HG02678 (cell line): ENCODE measurements around the gene NINJ1.
A peak's percentile ranks its signal among the peaks of the same experiment; 100 is the strongest.

Experiments used
- ATAC-seq: cut with Tn5 transposase; IDR thresholded peaks from one replicate; pipeline ENCODE4 v1.9.1; 2021; ENCODE audit warnings: mild to moderate bottlenecking, moderate library complexity; ENCODE audit not compliant: unreplicated experiment

The NINJ1 gene

GRCh38 chr9:93134015-93134739 lies at the start of gene NINJ1:
TSS of gene NINJ1 (minus strand) at chr9:93134251. CDS start at chr9:93134217, 34 bp downstream.
- peak; percentile 82 for ATAC-seq

GRCh38 chr9:93183131-93183662 lies 49.1 kb upstream of the NINJ1 start:
- no peak for ATAC-seq

GRCh38 chr9:93182572-93182971 lies 48.5 kb upstream of the NINJ1 start:
- ATAC-seq = no peak

- ATAC-seq = no peak
These were observed 47.8 kb upstream of the NINJ1 start for GRCh38 chr9:93181672-93182435.

- no peak for ATAC-seq
These were observed 46.9 kb upstream of the NINJ1 start for GRCh38 chr9:93180938-93181337.

- ATAC-seq = no peak
These were observed 45.1 kb upstream of the NINJ1 start for GRCh38 chr9:93178851-93179786.

GRCh38 chr9:93177676-93178075 lies 43.6 kb upstream of the NINJ1 start:
- ATAC-seq = no peak

GRCh38 chr9:93174976-93175375 lies 40.9 kb upstream of the NINJ1 start:
- ATAC-seq = no peak

- no peak for ATAC-seq
These were observed 39.5 kb upstream of the NINJ1 start for GRCh38 chr9:93173365-93174051.

- ATAC-seq = no peak
These were observed 38.8 kb upstream of the NINJ1 start for GRCh38 chr9:93172666-93173364.

GRCh38 chr9:93171261-93171990 lies 37.4 kb upstream of the NINJ1 start:
- ATAC-seq = no peak

- ATAC-seq = no peak
These were observed 36.5 kb upstream of the NINJ1 start for GRCh38 chr9:93170571-93170970.

- no peak for ATAC-seq
These were observed 35.4 kb upstream of the NINJ1 start for GRCh38 chr9:93169444-93169843.

GRCh38 chr9:93168581-93168980 lies 34.5 kb upstream of the NINJ1 start:
- no peak for ATAC-seq

GRCh38 chr9:93167838-93168237 lies 33.8 kb upstream of the NINJ1 start:
- no peak for ATAC-seq

- no peak for ATAC-seq
These were observed 33.1 kb upstream of the NINJ1 start for GRCh38 chr9:93167185-93167584.

GRCh38 chr9:93166699-93167098 lies 32.6 kb upstream of the NINJ1 start:
- no peak for ATAC-seq

- no peak for ATAC-seq
These were observed 30.0 kb upstream of the NINJ1 start for GRCh38 chr9:93164085-93164484.
